Motor neuron (in vitro differentiated cells): Measurements from ENCODE around the gene APEX1. TPM values are rescaled to one million over a fixed set of nuclear protein-coding genes. Genes with fewer than 3 reads are reported as not detected.

Source experiments
- ATAC-seq, 8 experiments: fragments of 200-7000 bp; cut with Tn5 transposase; replicated peaks in 6 of 8; 2 replicates each; pipeline ENCODE4 v1.8.0; 2021; ENCODE audit warnings: mild to moderate bottlenecking in 8 of 8, moderate library complexity in 8 of 8
- H3K27ac ChIP-seq, 2 donors: fragments of 250-450 bp; sonication (Bioruptor Pico); 2 replicates each; pipeline ENCODE4 v1.9.0; 2021; ENCODE audit warnings: antibody characterized with exemption in 2 of 2, mild to moderate bottlenecking in 2 of 2, moderate library complexity in 1 of 2
- H3K4me1 ChIP-seq, 2 donors: fragments of 250-450 bp; sonication (Bioruptor Pico); replicated peaks in 1 of 2; 2 replicates each; pipeline ENCODE4 v1.6.1; 2021; ENCODE audit warnings: antibody characterized with exemption in 2 of 2, mild to moderate bottlenecking in 2 of 2, moderate library complexity in 1 of 2
- H3K4me3 ChIP-seq, 5 donors: fragments of 250-450 bp; sonication (Bioruptor Pico); 2 replicates each; pipeline ENCODE4 v1.9.0; 2021; ENCODE audit warnings: antibody characterized with exemption in 5 of 5, mild to moderate bottlenecking in 5 of 5, moderate library complexity in 4 of 5
- WGBS, 10 experiments: fragments of 450-650 bp; shearing (Covaris generic); methylation state at CpG; one replicate each; pipeline ENCODE4 v1.0.0; 2022; 5-methylcytosine and 5-hydroxymethylcytosine counted together
- in situ Hi-C, 9 experiments: fragments of 400-800 bp; cut with MboI; loops; one replicate each; pipeline ENCODE4 v1.15.0; 2021; ENCODE audit warnings: low sequenced_read_pairs in 9 of 9, low pct_unique_long_range_greater_than_20kb in 2 of 9; ENCODE audit not compliant: unreplicated experiment in 9 of 9
- total RNA-seq, 8 experiments: library from RNA; unstranded; fragments of 300-600 nt; gene quantifications; 2 replicates each; pipeline versions ENCODE4 v1.2.3 to v1.2.4, GENCODE V29; 2022

Gene APEX1
- total RNA-seq, 8 experiments from 2014 or later: 125 to 320 (median 161) TPM

DNA sequence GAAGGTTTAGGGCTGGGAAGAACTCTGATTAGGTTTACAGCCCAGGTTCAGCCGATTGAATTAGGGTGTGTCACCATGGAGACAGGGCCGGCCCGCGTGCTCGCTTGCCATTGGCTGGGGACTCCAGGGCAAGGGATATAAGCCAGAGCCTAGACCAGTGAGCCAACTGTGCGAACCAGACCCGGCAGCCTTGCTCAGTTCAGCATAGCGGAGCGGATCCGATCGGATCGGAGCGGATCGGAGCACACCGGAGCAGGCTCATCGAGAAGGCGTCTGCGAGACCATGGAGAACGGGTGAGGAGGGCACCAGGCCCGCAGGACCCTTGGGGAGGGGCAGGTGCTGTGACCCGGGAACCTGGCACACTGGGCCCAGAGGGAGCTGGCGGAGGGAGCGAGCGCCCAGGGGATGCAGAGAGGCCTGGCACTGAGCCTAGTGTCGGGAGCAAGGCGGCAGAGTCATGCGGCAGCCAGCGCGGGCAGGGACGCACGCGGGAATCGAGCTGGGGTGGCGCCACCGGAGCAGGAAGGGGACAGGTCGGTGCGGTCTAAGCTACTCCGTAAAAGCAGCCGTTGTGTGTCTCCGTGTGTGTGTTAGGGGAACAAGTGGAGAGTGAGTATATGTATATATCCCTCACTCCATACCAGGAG is 14.3 kb downstream of the APEX1 start, which contains the start of gene PNP:
Gene PNP (plus strand): TSS at position 165 of the 648 bp plus-strand sequence. CDS start 119 bp downstream, at position 284.
- peaks cover 8% of the 10 kb centered on the region in 2 donors for H3K4me1 ChIP-seq
- ATAC-seq: peak; percentile 90 to 98 (median 97)
- peak within 1 kb of the TSS; percentile 52 to 81 (median 75) for H3K4me3 ChIP-seq
- 0 to 5% (median 1%) methylated on average over 4 to 24 of the region's 40 CpGs; no CpG with 5 or more reads in 5 of the 10 experiments for WGBS, 10 experiments
- H3K27ac ChIP-seq: peak within 1 kb of the TSS; percentile 20 to 53
- in situ Hi-C loops: loop anchor here in 2 of 9 experiments (25.0 kb wide), 1 partner anchor 132 kb away; the partner anchor contains the start of genes CCNB1IP1 (in 2 of the 2) and PARP2 (in 2 of the 2)

DNA sequence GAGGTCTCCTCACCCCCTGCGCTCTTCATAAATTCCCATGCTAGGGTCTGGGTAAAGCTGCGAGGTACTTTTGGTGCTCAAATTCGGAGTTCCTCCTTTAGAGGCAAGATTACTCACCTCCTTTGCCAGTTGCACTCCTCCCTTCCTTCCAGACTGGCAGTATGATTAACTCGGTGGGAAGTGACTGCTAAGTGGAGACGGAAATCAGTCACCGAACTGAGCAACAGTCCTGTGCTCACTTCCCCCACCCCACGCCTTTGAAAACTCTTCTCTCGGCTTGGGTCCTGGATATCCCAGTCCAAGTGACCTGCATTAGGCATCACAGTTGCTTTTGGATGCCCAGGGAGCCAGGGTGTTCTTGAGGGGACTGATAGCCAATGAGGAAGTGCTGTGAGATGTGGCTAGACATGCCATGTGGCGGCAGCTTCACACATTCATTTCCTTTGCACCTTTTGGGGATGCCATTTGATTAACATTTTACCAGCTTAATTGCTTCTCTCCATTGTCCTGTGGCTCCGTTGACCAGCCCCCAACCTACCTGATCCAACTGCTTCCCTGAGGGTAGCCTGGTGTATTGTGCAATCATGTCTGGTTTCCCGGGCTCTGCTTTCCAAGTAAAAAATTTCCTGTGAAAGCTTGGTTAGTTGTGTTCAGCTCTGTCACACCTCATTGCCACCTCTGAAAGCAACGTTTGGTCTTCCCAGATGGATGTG is 15.0 kb downstream of the APEX1 start:
- WGBS, 10 experiments: 0 to 3% (median 0%) methylated on average over 1 to 9 of the region's 12 CpGs; no CpG with 5 or more reads in 1 of the 10 experiments
- Histone ChIP-seq H3K4me3 (peak overlapping the region; percentile 52 to 81 (median 75)), H3K4me1 (peaks cover 8% of the 10 kb centered on the region in 2 donors), H3K27ac (no peak overlapping the region)
- in situ Hi-C loops: loop anchor here in 2 of 9 experiments (25.0 kb wide), 1 partner anchor 133 kb away; the partner anchor contains the start of genes CCNB1IP1 (in 2 of the 2) and PARP2 (in 2 of the 2)
- peak; percentile 5 to 51 (median 14) for ATAC-seq

DNA sequence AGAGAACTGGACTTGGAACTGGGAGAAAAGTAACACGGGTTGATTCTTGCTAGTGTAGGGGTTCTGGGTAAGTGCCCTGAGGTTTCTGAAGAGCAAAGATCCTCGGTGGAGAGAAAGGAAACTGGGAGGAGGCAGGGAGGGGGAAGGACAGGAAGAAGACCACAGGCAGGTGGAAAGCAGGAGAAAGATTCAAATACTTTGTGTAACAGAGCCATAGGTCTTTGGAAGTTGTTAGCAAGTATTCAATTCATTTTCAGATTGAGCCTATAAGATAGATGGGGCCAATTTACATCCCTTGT is 15.5 kb downstream of the APEX1 start:
- in situ Hi-C loops: loop anchor here in 2 of 9 experiments (25.0 kb wide), 1 partner anchor 133 kb away; the partner anchor contains the start of genes CCNB1IP1 (in 2 of the 2) and PARP2 (in 2 of the 2)
- Histone ChIP-seq H3K4me1 (peaks cover 8% of the 10 kb centered on the region in 2 donors), H3K27ac (no peak overlapping the region), H3K4me3 (peak overlapping the region in 4 of 5 donors; percentile 67 to 81 (median 76))
- no peak for ATAC-seq
- 0% methylated on average over 1 to 2 of the region's 2 CpGs; no CpG with 5 or more reads in 2 of the 10 experiments for WGBS, 10 experiments

DNA sequence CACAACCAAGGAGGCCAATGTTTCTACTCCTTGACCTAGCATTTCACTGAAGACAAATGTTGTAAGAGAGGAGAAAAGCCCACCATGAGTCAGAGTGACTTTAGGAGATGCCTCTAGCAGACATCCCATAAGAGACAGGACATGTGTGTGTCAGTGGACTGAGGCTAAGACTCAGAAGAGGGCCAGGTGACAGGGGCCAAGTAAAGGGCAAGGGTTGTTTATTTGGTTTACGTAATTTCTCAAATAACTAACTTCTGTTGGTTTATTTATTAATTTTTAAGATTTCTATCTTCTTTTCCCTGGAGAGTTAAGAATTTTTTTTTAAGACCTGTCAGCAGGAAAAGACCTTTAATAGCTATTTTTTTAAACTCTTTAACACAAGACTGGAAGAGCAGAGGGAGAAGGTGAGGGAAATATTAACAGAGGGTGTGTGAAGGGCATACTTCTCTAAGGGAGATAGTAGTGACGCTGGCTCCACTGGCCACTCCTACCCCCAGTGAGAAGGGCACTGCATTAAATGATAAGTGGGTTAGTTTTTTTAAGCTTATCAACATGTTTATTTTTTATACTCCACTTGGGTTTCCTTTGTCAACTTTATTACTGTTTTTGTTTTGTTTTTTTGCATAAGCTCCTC is 17.6 kb downstream of the APEX1 start:
- Histone ChIP-seq H3K4me1 (peaks cover 8% of the 10 kb centered on the region in 2 donors), H3K27ac (no peak overlapping the region), H3K4me3 (no peak overlapping the region)
- WGBS, 10 experiments: 84 to 100% (median 100%) methylated on average over 1 to 2 of the region's 2 CpGs
- no peak for ATAC-seq
- in situ Hi-C loops: loop anchor here in 2 of 9 experiments (25.0 kb wide), 1 partner anchor 135 kb away; the partner anchor contains the start of genes CCNB1IP1 (in 2 of the 2) and PARP2 (in 2 of the 2)

DNA sequence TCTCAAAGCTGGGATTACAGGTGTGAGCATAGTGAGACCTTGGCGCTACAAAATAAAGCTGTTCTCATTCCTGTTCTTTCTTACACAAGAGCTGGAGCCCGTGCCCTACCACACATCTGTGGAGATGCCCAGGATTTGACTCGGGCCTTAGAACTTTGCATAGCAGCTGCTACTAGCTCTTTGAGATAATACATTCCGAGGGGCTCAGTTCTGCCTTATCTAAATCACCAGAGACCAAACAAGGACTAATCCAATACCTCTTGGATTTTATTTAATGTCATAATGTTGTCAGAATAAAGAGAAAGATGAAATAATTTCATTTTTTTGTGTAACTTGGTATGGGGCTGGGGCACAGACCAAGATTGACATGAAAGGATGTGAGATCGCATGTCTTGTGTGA is 21.8 kb downstream of the APEX1 start:
- 79 to 100% (median 100%) methylated on average over 1 to 5 of the region's 5 CpGs; no CpG with 5 or more reads in 1 of the 10 experiments for WGBS, 10 experiments
- in situ Hi-C loops: no loop called here
- Histone ChIP-seq H3K4me1 (no peaks in the 10 kb centered on the region), H3K27ac (no peak overlapping the region), H3K4me3 (no peak overlapping the region)
- no peak for ATAC-seq

DNA sequence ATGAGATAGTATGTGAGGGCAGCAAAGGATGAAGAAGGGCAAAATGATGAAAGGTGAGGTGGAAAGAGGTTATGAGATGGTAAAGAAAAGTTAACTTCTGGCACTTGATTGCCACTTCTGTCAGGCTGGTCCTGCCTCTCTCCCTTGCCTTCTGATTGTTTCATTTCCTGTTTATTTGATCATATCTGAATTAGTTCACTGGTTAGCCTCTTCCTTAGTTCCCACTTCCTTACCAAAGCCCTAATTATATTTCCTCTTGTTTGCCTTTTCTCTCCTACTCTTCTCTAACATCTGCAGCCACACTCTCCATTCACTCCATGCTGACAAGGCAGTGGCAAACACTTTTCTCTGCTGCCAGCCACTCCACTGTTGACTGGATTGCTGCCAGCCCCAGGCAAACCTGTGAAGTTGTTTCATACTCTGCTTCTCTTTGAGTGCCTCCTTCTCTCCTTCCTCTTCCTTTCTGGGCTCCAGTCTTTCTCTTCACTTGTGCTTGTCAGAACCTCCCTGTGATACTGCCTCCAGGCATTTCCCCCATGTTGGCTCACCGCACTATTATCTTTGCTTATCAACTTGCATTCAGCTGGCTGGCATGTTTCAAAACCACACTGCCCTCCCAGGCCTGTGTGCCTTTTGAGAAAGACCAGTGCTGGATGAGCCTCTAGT is 22.3 kb downstream of the APEX1 start:
- WGBS, 10 experiments: 20 to 100% (median 100%) methylated on average over 1 of the region's 1 CpG
- in situ Hi-C loops: no loop called here
- Histone ChIP-seq H3K27ac (no peak overlapping the region), H3K4me3 (no peak overlapping the region), H3K4me1 (no peaks in the 10 kb centered on the region)
- ATAC-seq: peak in 2 of 8 experiments; percentile 2 to 36

DNA sequence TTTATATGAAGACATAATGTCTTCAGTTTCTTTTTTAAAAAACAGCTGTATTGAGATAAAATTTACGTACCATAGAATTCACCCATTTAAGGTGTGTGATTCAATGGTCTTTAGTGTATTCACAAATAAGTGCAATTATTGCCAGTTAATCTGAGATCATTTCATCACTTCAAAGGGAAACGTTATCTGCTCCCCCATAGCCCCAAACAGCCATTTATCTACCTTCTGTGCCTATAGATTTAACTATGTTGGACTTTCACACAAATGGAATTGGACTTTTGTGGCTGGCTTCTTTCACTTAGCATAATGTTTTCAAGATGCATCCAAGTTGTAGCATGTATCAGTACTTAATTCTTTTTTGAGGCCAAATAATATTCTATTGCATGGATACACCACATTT is 23.9 kb downstream of the APEX1 start:
- in situ Hi-C loops: no loop called here
- 57 to 100% (median 80%) methylated on average over 1 to 2 of the region's 2 CpGs; no CpG with 5 or more reads in 1 of the 10 experiments for WGBS, 10 experiments
- Histone ChIP-seq H3K4me1 (no peaks in the 10 kb centered on the region), H3K27ac (no peak overlapping the region), H3K4me3 (no peak overlapping the region)
- no peak for ATAC-seq

DNA sequence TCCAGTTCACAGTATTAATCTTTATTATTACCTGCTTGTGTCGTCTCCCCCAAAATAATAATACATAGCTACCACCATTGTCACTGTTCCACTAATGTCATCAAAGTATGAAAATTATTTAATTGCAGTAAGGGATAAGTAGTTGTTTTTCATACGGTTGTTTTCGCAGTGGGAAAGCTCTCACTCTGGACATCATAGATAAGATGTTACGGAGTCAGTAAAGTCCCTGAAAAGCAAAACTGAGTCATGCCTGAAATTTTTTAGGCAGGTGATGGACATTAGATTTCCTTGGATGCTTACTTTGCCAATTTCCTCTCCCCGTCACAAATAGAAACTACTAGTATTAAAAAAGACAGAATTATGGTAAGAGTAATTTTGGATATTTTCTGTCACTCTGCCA is 27.4 kb downstream of the APEX1 start:
- ATAC-seq: no peak
- no peaks in the 10 kb centered on the region for H3K4me1 ChIP-seq
- 21 to 100% (median 88%) methylated on average over 2 to 5 of the region's 5 CpGs; no CpG with 5 or more reads in 1 of the 10 experiments for WGBS, 10 experiments
- no peak overlapping the region for H3K27ac ChIP-seq
- in situ Hi-C loops: no loop called here
- H3K4me3 ChIP-seq: no peak overlapping the region

DNA sequence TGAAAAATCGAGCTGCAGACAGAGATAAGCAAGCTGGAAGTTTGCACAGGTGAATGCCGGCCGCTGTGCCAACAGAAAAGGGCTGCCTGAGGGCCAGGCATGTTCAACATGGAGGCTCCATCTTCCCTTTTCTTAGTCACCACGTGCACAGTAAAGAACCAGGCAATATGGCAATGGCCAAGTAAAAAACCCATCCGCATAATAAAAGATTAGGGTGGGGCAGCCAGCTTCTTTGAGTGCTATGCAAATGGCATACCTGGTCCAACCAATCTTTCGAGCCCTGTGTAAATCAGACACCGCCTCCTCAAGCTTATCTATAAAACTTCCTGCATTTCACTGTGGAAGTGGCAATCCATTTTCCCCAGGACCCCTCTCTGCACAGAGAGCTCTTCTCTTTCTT is 30.9 kb downstream of the APEX1 start:
- no peak overlapping the region for H3K4me3 ChIP-seq
- H3K4me1 ChIP-seq: no peaks in the 10 kb centered on the region
- ATAC-seq: peak in 1 of 8 experiments; percentile 47
- 0 to 68% (median 50%) methylated on average over 1 to 7 of the region's 7 CpGs; no CpG with 5 or more reads in 3 of the 10 experiments for WGBS, 10 experiments
- in situ Hi-C loops: no loop called here
- no peak overlapping the region for H3K27ac ChIP-seq

DNA sequence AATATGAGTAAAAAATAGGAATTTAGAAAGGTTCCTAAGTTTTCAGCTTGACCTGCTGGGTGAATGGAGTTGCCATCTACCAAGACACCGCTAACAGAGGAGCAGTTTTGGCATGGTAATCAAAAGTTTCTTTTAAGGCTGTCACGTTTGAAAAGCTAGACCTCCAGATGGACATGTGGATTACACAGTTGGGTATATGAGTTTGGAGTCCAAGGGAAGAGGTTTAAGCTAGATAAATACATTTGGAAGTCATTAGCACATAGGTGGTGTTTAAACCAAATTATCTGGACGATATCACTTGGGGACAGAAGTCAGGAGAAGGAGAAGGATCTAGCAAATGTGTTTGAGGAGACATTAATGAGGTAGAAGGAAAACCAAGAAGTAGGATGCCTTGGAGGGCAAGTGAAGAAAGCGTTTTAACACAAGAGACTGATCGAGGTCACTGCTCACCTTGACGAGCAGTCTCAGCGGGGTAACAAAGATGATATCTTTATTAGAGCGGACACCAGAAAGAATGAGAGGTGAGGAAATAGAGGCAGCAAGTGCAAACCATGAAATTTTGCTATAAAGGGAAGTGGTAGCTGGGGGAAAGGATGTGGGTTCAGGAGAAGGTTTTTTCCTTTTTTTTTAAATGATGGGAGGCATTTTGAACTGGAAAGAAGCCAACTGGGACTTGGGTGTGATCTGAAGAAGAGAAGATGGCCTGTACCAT is 31.8 kb downstream of the APEX1 start:
- no peaks in the 10 kb centered on the region for H3K4me1 ChIP-seq
- 31 to 98% (median 73%) methylated on average over 4 to 8 of the region's 8 CpGs for WGBS, 10 experiments
- no peak overlapping the region for H3K4me3 ChIP-seq
- H3K27ac ChIP-seq: no peak overlapping the region
- ATAC-seq: no peak
- in situ Hi-C loops: no loop called here

DNA sequence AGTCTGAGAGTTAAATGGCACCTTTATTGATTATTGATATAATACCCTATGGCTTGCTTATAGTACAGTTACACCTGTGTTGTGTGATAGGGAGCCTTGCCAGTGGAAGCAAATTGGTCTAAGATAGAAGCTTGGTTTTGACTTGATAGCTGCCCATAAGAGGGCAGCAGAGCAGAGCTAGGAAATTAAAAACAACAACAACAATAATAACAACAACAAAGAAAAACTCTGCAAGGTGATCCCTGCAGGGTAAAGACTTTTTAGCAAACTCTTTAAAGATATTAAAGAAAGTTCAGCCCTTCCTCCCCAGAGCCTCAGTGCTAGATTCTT is 32.3 kb downstream of the APEX1 start:
- Histone ChIP-seq H3K27ac (no peak overlapping the region), H3K4me1 (no peaks in the 10 kb centered on the region), H3K4me3 (no peak overlapping the region)
- in situ Hi-C loops: no loop called here
- no peak for ATAC-seq
